IMR-90 (cell line): Measurements from ENCODE around the gene SPSB4. TPM values are rescaled to one million over a fixed set of nuclear protein-coding genes. Genes with fewer than 3 reads are reported as not detected.
"Not testable (repeated sequence)": the region's sequence is repeated elsewhere in the genome, so short reads cannot be mapped to it uniquely, and the experiment has no call there.

Source experiments
- ATAC-seq: fragments of 200-7000 bp; cut with Tn5 transposase; 2 replicates; pipeline ENCODE4 v1.9.1; 2020; ENCODE audit warnings: low read depth, mild to moderate bottlenecking, moderate library complexity
- BruUV-seq: library from RNA; stranded (reverse); fragments of 400-500 nt; replicated peaks from 2 replicates; lab custom pipeline; 2021; lab: Mats Ljungman, UMichigan
- CTCF ChIA-PET: fragments of 300-600 bp; formaldehyde crosslinking; extraction: SDS; loops from one replicate; lab custom pipeline; 2021; ENCODE audit warnings: antibody characterized with exemption; lab: Yijun Ruan, JAX
- POLR2A ChIA-PET: fragments of 300-600 bp; sonication (Branson Sonifier 250); formaldehyde crosslinking; loops from one replicate; lab custom pipeline; 2022; ENCODE audit warnings: antibody characterized with exemption; ENCODE audit not compliant: unreplicated experiment; lab: Charles Lee
- DNase-seq: peaks from one replicate; pipeline ENCODE4 v3.0.0; 2013
- H2AFZ ChIP-seq: replicated peaks from 2 replicates; pipeline ENCODE3; 2013; ENCODE audit warnings: low read length, mild to moderate bottlenecking; ENCODE audit not compliant: poor library complexity
- H2AK5ac ChIP-seq: 2 replicates; pipeline ENCODE4 v1.6.1; 2013; ENCODE audit warnings: low read depth, low read length, inconsistent platforms
- H2AK9ac ChIP-seq: replicated peaks from 2 replicates; pipeline ENCODE3; 2013; ENCODE audit warnings: mild to moderate bottlenecking, low read depth, low read length, moderate library complexity; ENCODE audit not compliant: poor library complexity
- H2BK120ac ChIP-seq: 2 replicates; pipeline ENCODE4 v1.6.1; 2013; ENCODE audit warnings: low read depth, low read length, inconsistent platforms
- H2BK15ac ChIP-seq: 3 replicates; pipeline ENCODE4 v1.6.1; 2013; ENCODE audit warnings: low read depth, low read length, inconsistent platforms
- H2BK20ac ChIP-seq: 2 replicates; pipeline ENCODE4 v1.6.1; 2013; ENCODE audit warnings: low read depth, mild to moderate bottlenecking, inconsistent platforms, low read length, moderate library complexity
- H2BK5ac ChIP-seq: 2 replicates; pipeline ENCODE4 v1.6.1; 2013; ENCODE audit warnings: mild to moderate bottlenecking, low read depth, low read length, inconsistent platforms; ENCODE audit not compliant: poor library complexity, severe bottlenecking
- H3K14ac ChIP-seq: replicated peaks from 2 replicates; pipeline ENCODE4 v1.6.1; 2013; ENCODE audit warnings: low read depth, low read length, inconsistent platforms
- H3K18ac ChIP-seq: 2 replicates; pipeline ENCODE4 v1.6.1; 2013; ENCODE audit warnings: low read depth, low read length, control low read depth
- H3K23ac ChIP-seq: 2 replicates; pipeline ENCODE4 v1.6.1; 2013; ENCODE audit warnings: low read depth, low read length, inconsistent platforms
- H3K27ac ChIP-seq: 2 replicates; pipeline ENCODE4 v1.5.1; 2013; ENCODE audit warnings: mild to moderate bottlenecking, control low read depth, low read length; ENCODE audit not compliant: insufficient read depth
- H3K27me3 ChIP-seq: 2 replicates; pipeline ENCODE4 v1.6.1; 2013; ENCODE audit warnings: low read length; ENCODE audit not compliant: control insufficient read depth, insufficient read depth
- H3K36me3 ChIP-seq: 2 replicates; pipeline ENCODE4 v1.6.1; 2013; ENCODE audit warnings: low read length, mixed read lengths; ENCODE audit not compliant: control insufficient read depth, insufficient read depth
- H3K4ac ChIP-seq: 2 replicates; pipeline ENCODE4 v1.6.1; 2013; ENCODE audit warnings: low read depth, low read length, inconsistent platforms
- H3K4me1 ChIP-seq: 2 replicates; pipeline ENCODE4 v1.6.1; 2013; ENCODE audit warnings: low read length, mixed read lengths; ENCODE audit not compliant: control insufficient read depth, insufficient read depth
- H3K4me2 ChIP-seq: 2 replicates; pipeline ENCODE4 v1.6.1; 2013; ENCODE audit warnings: low read depth, mild to moderate bottlenecking, control low read depth, low read length, moderate library complexity
- H3K4me3 ChIP-seq: 2 replicates; pipeline ENCODE4 v1.5.1; 2013; ENCODE audit warnings: low read depth, mild to moderate bottlenecking, control low read depth, low read length, moderate library complexity; ENCODE audit not compliant: insufficient read depth
- H3K56ac ChIP-seq: 2 replicates; pipeline ENCODE4 v1.6.1; 2013; ENCODE audit warnings: low read length, inconsistent platforms; ENCODE audit not compliant: insufficient read depth; ENCODE audit errors: extremely low read depth
- H3K79me1 ChIP-seq, 2 experiments: 2 replicates each; pipeline ENCODE4 v1.6.1; 2013; ENCODE audit warnings: low read length in 2 of 2, inconsistent platforms in 1 of 2, low read depth in 1 of 2
- H3K9ac ChIP-seq: 2 replicates; pipeline ENCODE4 v1.6.1; 2013; ENCODE audit warnings: low read depth, low read length, control low read depth
- H3K9me1 ChIP-seq: 2 replicates; pipeline ENCODE4 v1.6.1; 2013; ENCODE audit warnings: low read length, inconsistent platforms; ENCODE audit not compliant: insufficient read depth
- H3K9me3 ChIP-seq: 2 replicates; pipeline ENCODE4 v1.6.1; 2013; ENCODE audit warnings: low read length; ENCODE audit not compliant: control insufficient read depth, insufficient read depth
- H4K20me1 ChIP-seq: 2 replicates; pipeline ENCODE4 v1.6.1; 2013; ENCODE audit warnings: low read length, inconsistent platforms; ENCODE audit not compliant: insufficient read depth
- H4K5ac ChIP-seq: 2 replicates; pipeline ENCODE4 v1.6.1; 2013; ENCODE audit warnings: mild to moderate bottlenecking, low read depth, low read length, control low read depth
- H4K8ac ChIP-seq, 2 experiments: 2 replicates each; pipeline ENCODE4 v1.6.1; 2013; ENCODE audit warnings: low read depth in 2 of 2, low read length in 2 of 2, control low read depth in 1 of 2, inconsistent platforms in 1 of 2
- H4K91ac ChIP-seq: 2 replicates; pipeline ENCODE4 v1.6.1; 2013; ENCODE audit warnings: low read depth, low read length, inconsistent platforms; ENCODE audit not compliant: insufficient read depth
- ELK1 ChIP-seq: fragments of 150-350 bp; IDR thresholded peaks from 2 replicates; pipeline ENCODE4 v1.6.1; 2016; ENCODE audit warnings: low read depth, mild to moderate bottlenecking, low read length, moderate library complexity, borderline replicate concordance
- POLR2A ChIP-seq: IDR thresholded peaks from 2 replicates; pipeline ENCODE4 v1.6.1; 2012; ENCODE audit warnings: mild to moderate bottlenecking, low read depth, low read length
- RCOR1 ChIP-seq: IDR thresholded peaks from 2 replicates; pipeline ENCODE4 v1.6.1; 2012; ENCODE audit warnings: mild to moderate bottlenecking, low read length, improper control_type of control experiment; ENCODE audit not compliant: insufficient replicate concordance
- WGBS, 2 experiments: methylation state at CpG; one replicate each; pipeline versions ENCODE4 v1.1.5 to v1.1.7; 2013; ENCODE audit warnings: missing lambda C conversion rate in 2 of 2; ENCODE audit not compliant: insufficient read length in 1 of 2; ENCODE audit errors: extremely low coverage in 2 of 2; 5-methylcytosine and 5-hydroxymethylcytosine counted together
- dilution Hi-C: fragments of 300-500 bp; cut with HindIII; formaldehyde crosslinking; loops from one replicate; pipeline ENCODE4 v1.14.3; 2018; ENCODE audit warnings: low sequenced_read_pairs; ENCODE audit not compliant: unreplicated experiment
- in situ Hi-C: fragments of 300-500 bp; cut with MboI; formaldehyde crosslinking; loops from 3 replicates; pipeline ENCODE4 v1.14.3; 2019; ENCODE audit warnings: low sequenced_read_pairs, inconsistent platforms, mixed read lengths
- intact Hi-C: fragments of 100-400 bp; cut with micrococcal nuclease; formaldehyde crosslinking; loops from 2 replicates; pipeline ENCODE4 v1.10.0; 2022
- polyA plus RNA-seq, 3 experiments: library from polyadenylated mRNA; depleted of rRNA; stranded (reverse); fragments of >200 nt; gene quantifications; 2 replicates each; pipeline ENCODE4 v1.2.3, GENCODE V29; 2012; ENCODE audit warnings: low replicate concordance in 1 of 3
- total RNA-seq: library from RNA; depleted of rRNA; stranded (reverse); fragments of >200 nt; gene quantifications from 2 replicates; pipeline ENCODE4 v1.2.3, GENCODE V29; 2012

SPSB4 gene
- total and polyA plus RNA-seq, 2 of the 4 experiments (the other 2 are of a cell fraction): not detected

- H3K9me1 ChIP-seq: no peaks in the 10 kb centered on the region
- no peak overlapping the region for H2AK9ac ChIP-seq
- no peak overlapping the region for H3K9ac ChIP-seq
- H3K4ac ChIP-seq: no peak overlapping the region
- WGBS, 2 experiments: no CpG with 5 or more reads among the region's 1 CpG
- no peak overlapping the region for H2BK5ac ChIP-seq
- peaks cover 1% of the 10 kb centered on the region; the same call in 1 of the 2 replicates for H3K4me1 ChIP-seq
- H2BK15ac ChIP-seq: no peak overlapping the region
- no peak overlapping the region for H2BK120ac ChIP-seq
- ATAC-seq (no peak), DNase-seq (no peak)
- H3K27ac ChIP-seq: no peak overlapping the region
- no peak overlapping the region for H3K14ac ChIP-seq
- no TSS peak for BruUV-seq
- no peaks in the 10 kb centered on the region for H4K20me1 ChIP-seq
- no peak overlapping the region for H3K18ac ChIP-seq
- no peaks in the 10 kb centered on the region for H3K79me1 ChIP-seq
- no peak overlapping the region for H3K23ac ChIP-seq
- H3K4me2 ChIP-seq: no peak overlapping the region
- H2BK20ac ChIP-seq: no peak overlapping the region
- no peaks in the 10 kb centered on the region for H3K9me3 ChIP-seq
- no peak overlapping the region for H3K56ac ChIP-seq
- no peak overlapping the region for H2AFZ ChIP-seq
- POLR2A ChIA-PET: no interaction called here
- H4K8ac ChIP-seq: no peak overlapping the region
- no peak for TF ChIP-seq POLR2A
- no peak for TF ChIP-seq RCOR1
- no peak for TF ChIP-seq ELK1
- CTCF ChIA-PET: interaction anchor here (1.0 kb wide), 1 partner anchor 186 kb away, joined by 3 read pairs; no protein-coding TSS in a partner anchor
- no peak overlapping the region for H3K4me3 ChIP-seq
- intact Hi-C loops (no loop called here), dilution Hi-C loops (no loop called here), in situ Hi-C loops (no loop called here)
- H3K36me3 ChIP-seq: no peaks in the 10 kb centered on the region
- no peak overlapping the region for H4K91ac ChIP-seq
- H3K27me3 ChIP-seq: no peaks in the 10 kb centered on the region; the same call in 1 of the 2 replicates
- H4K5ac ChIP-seq: no peak overlapping the region
- H2AK5ac ChIP-seq: no peak overlapping the region
Measured at GRCh38 chr3:141116721-141117120, 65.6 kb downstream of the SPSB4 start.

GRCh38 chr3:141117982-141118381 lies 66.8 kb downstream of the SPSB4 start:
- H2BK20ac ChIP-seq, H3K23ac ChIP-seq, H3K4me2 ChIP-seq, H3K79me1 ChIP-seq, H4K8ac ChIP-seq, POLR2A ChIA-PET, H3K14ac ChIP-seq, H3K4me1 ChIP-seq, H3K9ac ChIP-seq, intact Hi-C loops, DNase-seq, H2BK15ac ChIP-seq, H3K36me3 ChIP-seq, in situ Hi-C loops, ATAC-seq, H2AK5ac ChIP-seq, H3K9me1 ChIP-seq, H3K18ac ChIP-seq, H3K56ac ChIP-seq, H4K20me1 ChIP-seq, H3K9me3 ChIP-seq, H3K27me3 ChIP-seq, H2BK5ac ChIP-seq, dilution Hi-C loops, H2AK9ac ChIP-seq, H4K91ac ChIP-seq, H3K4ac ChIP-seq, H2BK120ac ChIP-seq, H2AFZ ChIP-seq, H3K27ac ChIP-seq, CTCF ChIA-PET, H4K5ac ChIP-seq, H3K4me3 ChIP-seq, BruUV-seq: not testable (repeated sequence)
- WGBS, 2 experiments: no CpG with 5 or more reads among the region's 1 CpG
